Left ventricle myocardium inferior (tissue), 1 donor: Measurements from ENCODE around the gene PLXDC2. TPM values are rescaled to one million over a fixed set of nuclear protein-coding genes. Genes with fewer than 3 reads are reported as not detected.

ENCODE experiments used
- DNase-seq: peaks from one replicate; pipeline ENCODE4 v3.0.0-alpha.2; 2020
- H3K27ac ChIP-seq: fragments of 200-600 bp; replicated peaks from 2 replicates; pipeline ENCODE4 v1.8.0; 2021
- H3K27me3 ChIP-seq: fragments of 200-600 bp; 2 replicates; pipeline ENCODE4 v1.8.0; 2021; ENCODE audit warnings: low read depth
- H3K36me3 ChIP-seq: fragments of 200-600 bp; 2 replicates; pipeline ENCODE4 v1.8.0; 2021
- H3K4me1 ChIP-seq: fragments of 200-600 bp; 2 replicates; pipeline ENCODE4 v1.8.0; 2021
- H3K4me3 ChIP-seq: fragments of 200-600 bp; 2 replicates; pipeline ENCODE4 v1.8.0; 2021; ENCODE audit warnings: mild to moderate bottlenecking, moderate library complexity
- H3K9me3 ChIP-seq: fragments of 200-600 bp; replicated peaks from 2 replicates; pipeline ENCODE4 v1.8.0; 2021
- CTCF ChIP-seq: fragments of 200-600 bp; IDR thresholded peaks from 2 replicates; pipeline ENCODE4 v1.8.0; 2021; ENCODE audit warnings: antibody characterized with exemption, mild to moderate bottlenecking, borderline replicate concordance
- intact Hi-C: fragments of 100-400 bp; cut with micrococcal nuclease; formaldehyde crosslinking; loops from one replicate; pipeline ENCODE4 v1.11.0; 2022
- total RNA-seq: library from RNA; stranded (reverse); fragmentation: NEBNext Ultra II Directional; extraction: Animal tissue kit (Norgen Biotek cat#: 25700); gene quantifications from one replicate; pipeline ENCODE4 v1.2.1, GENCODE V29; 2021
- donor health status: DM: no; HTN: yes; CAD: no; lungs with severe emphysema.

The PLXDC2 gene
- total RNA-seq, 1 donor from 2014 or later = 16.6 TPM

GRCh38 chr10:20013991-20014750 lies 197.9 kb downstream of the PLXDC2 start:
- Histone ChIP-seq H3K27me3 (no peaks in the 10 kb centered on the region), H3K4me3 (no peak overlapping the region), H3K36me3 (no peaks in the 10 kb centered on the region), H3K4me1 (no peaks in the 10 kb centered on the region), H3K9me3 (no peaks in the 10 kb centered on the region), H3K27ac (no peak overlapping the region)
- no peak for TF ChIP-seq CTCF
- intact Hi-C loops = no loop called here
- no peak for DNase-seq

- Histone ChIP-seq H3K4me3 (no peak overlapping the region), H3K36me3 (no peaks in the 10 kb centered on the region), H3K9me3 (no peaks in the 10 kb centered on the region), H3K27ac (no peak overlapping the region), H3K4me1 (peaks cover 7% of the 10 kb centered on the region), H3K27me3 (no peaks in the 10 kb centered on the region)
- no peak for TF ChIP-seq CTCF
- intact Hi-C loops = no loop called here
- no peak for DNase-seq
These were observed 201.7 kb downstream of the PLXDC2 start for GRCh38 chr10:20017961-20018360.

GRCh38 chr10:20020677-20021076 lies 204.4 kb downstream of the PLXDC2 start:
- no peak overlapping the region for H3K4me3 ChIP-seq
- intact Hi-C loops = no loop called here
- DNase-seq = no peak
- H3K36me3 ChIP-seq = no peaks in the 10 kb centered on the region
- no peak for TF ChIP-seq CTCF
- peaks cover 9% of the 10 kb centered on the region for H3K9me3 ChIP-seq
- no peaks in the 10 kb centered on the region for H3K27me3 ChIP-seq
- H3K4me1 ChIP-seq = peaks cover 7% of the 10 kb centered on the region
- no peak overlapping the region for H3K27ac ChIP-seq

- peaks cover 31% of the 10 kb centered on the region for H3K4me1 ChIP-seq
- intact Hi-C loops = no loop called here
- H3K27ac ChIP-seq = no peak overlapping the region
- H3K4me3 ChIP-seq = no peak overlapping the region
- H3K36me3 ChIP-seq = no peaks in the 10 kb centered on the region
- TF ChIP-seq CTCF = no peak
- no peaks in the 10 kb centered on the region for H3K27me3 ChIP-seq
- peaks cover 12% of the 10 kb centered on the region for H3K9me3 ChIP-seq
- DNase-seq = no peak
These were observed 213.3 kb downstream of the PLXDC2 start for GRCh38 chr10:20029523-20029922.

- Histone ChIP-seq H3K36me3 (no peaks in the 10 kb centered on the region), H3K4me3 (no peak overlapping the region), H3K27ac (no peak overlapping the region), H3K4me1 (peaks cover 26% of the 10 kb centered on the region), H3K9me3 (peaks cover 8% of the 10 kb centered on the region), H3K27me3 (no peaks in the 10 kb centered on the region)
- no peak for DNase-seq
- intact Hi-C loops = no loop called here
- TF ChIP-seq CTCF = no peak
These were observed 217.2 kb downstream of the PLXDC2 start for GRCh38 chr10:20033476-20033875.
